ENCODE measurements around the gene ADCYAP1R1.

GRCh38 chr7:31049005-31049765 lies 2.9 kb upstream of the ADCYAP1R1 start:
- TF ChIP-seq CTCF (IDR thresholded peaks at IDR 0.05 in 8 of 11, conservative IDR thresholded peaks at IDR 0.05 in 3 of 11) (no peak), POLR2AphosphoS5 (IDR thresholded peaks at IDR 0.05) (no peak), POLR2A (IDR thresholded peaks at IDR 0.05) (no peak)
